Measurements from ENCODE around the gene HIC2. TPM values are rescaled to one million over a fixed set of nuclear protein-coding genes. Genes with fewer than 3 reads are reported as not detected.
"Not testable (repeated sequence)": the region's sequence is repeated elsewhere in the genome, so short reads cannot be mapped to it uniquely, and the experiment has no call there.

The HIC2 gene
- total RNA-seq, 1 donor = 1.4 TPM

- Histone ChIP-seq H3K9me3 (ENCODE audit: low read depth, low read length) (no peaks in the 10 kb centered on the region), H3K4me3 (ENCODE audit: insufficient read depth, low read length) (no peak overlapping the region), H3K79me2 (ENCODE audit: insufficient read depth, low read length) (no peaks in the 10 kb centered on the region), H3K4me1 (ENCODE audit: insufficient read depth, low read length) (no peaks in the 10 kb centered on the region), H3K36me3 (ENCODE audit: insufficient read depth, low read length) (no peaks in the 10 kb centered on the region), H4K20me1 (ENCODE audit: insufficient read depth, low read length) (no peaks in the 10 kb centered on the region), H3K27ac (ENCODE audit: low read depth, low read length) (no peak overlapping the region), H3K4me2 (ENCODE audit: insufficient read depth, low read length) (no peak overlapping the region), H3K27me3 (ENCODE audit: insufficient read depth, low read length) (no peaks in the 10 kb centered on the region), H2AFZ (ENCODE audit: low read length) (no peak overlapping the region)
- no peak for DNase-seq (ENCODE audit: insufficient read length, low spot score, missing footprints)
- TF ChIP-seq CTCF (IDR thresholded peaks at IDR 0.05; ENCODE audit: extremely low read depth, low read depth, low read length) = no peak
These were observed 38.3 kb downstream of the HIC2 start for GRCh38 chr22:21455334-21456089.

GRCh38 chr22:21457023-21457787 is 40.0 kb downstream of the HIC2 start:
- Histone ChIP-seq H3K4me3 (ENCODE audit: insufficient read depth, low read length) (no peak overlapping the region), H3K9me3 (ENCODE audit: low read depth, low read length) (no peaks in the 10 kb centered on the region), H3K27me3 (ENCODE audit: insufficient read depth, low read length) (no peaks in the 10 kb centered on the region), H3K27ac (ENCODE audit: low read depth, low read length) (no peak overlapping the region), H3K4me1 (ENCODE audit: insufficient read depth, low read length) (no peaks in the 10 kb centered on the region), H3K4me2 (ENCODE audit: insufficient read depth, low read length) (no peak overlapping the region), H3K79me2 (ENCODE audit: insufficient read depth, low read length) (no peaks in the 10 kb centered on the region), H3K36me3 (ENCODE audit: insufficient read depth, low read length) (no peaks in the 10 kb centered on the region), H2AFZ (ENCODE audit: low read length) (no peak overlapping the region), H4K20me1 (ENCODE audit: insufficient read depth, low read length) (no peaks in the 10 kb centered on the region)
- no peak for TF ChIP-seq CTCF (IDR thresholded peaks at IDR 0.05; ENCODE audit: extremely low read depth, low read depth, low read length)
- DNase-seq (ENCODE audit: insufficient read length, low spot score, missing footprints) = no peak

GRCh38 chr22:21462672-21463071 is 45.5 kb downstream of the HIC2 start:
- not testable (repeated sequence) for DNase-seq (ENCODE audit: insufficient read length, low spot score, missing footprints); H3K79me2 ChIP-seq (ENCODE audit: insufficient read depth, low read length); H4K20me1 ChIP-seq (ENCODE audit: insufficient read depth, low read length); H2AFZ ChIP-seq (ENCODE audit: low read length); H3K9me3 ChIP-seq (ENCODE audit: low read depth, low read length); H3K27ac ChIP-seq (ENCODE audit: low read depth, low read length); H3K4me1 ChIP-seq (ENCODE audit: insufficient read depth, low read length); H3K4me3 ChIP-seq (ENCODE audit: insufficient read depth, low read length); H3K4me2 ChIP-seq (ENCODE audit: insufficient read depth, low read length); H3K36me3 ChIP-seq (ENCODE audit: insufficient read depth, low read length); H3K27me3 ChIP-seq (ENCODE audit: insufficient read depth, low read length)

DNA sequence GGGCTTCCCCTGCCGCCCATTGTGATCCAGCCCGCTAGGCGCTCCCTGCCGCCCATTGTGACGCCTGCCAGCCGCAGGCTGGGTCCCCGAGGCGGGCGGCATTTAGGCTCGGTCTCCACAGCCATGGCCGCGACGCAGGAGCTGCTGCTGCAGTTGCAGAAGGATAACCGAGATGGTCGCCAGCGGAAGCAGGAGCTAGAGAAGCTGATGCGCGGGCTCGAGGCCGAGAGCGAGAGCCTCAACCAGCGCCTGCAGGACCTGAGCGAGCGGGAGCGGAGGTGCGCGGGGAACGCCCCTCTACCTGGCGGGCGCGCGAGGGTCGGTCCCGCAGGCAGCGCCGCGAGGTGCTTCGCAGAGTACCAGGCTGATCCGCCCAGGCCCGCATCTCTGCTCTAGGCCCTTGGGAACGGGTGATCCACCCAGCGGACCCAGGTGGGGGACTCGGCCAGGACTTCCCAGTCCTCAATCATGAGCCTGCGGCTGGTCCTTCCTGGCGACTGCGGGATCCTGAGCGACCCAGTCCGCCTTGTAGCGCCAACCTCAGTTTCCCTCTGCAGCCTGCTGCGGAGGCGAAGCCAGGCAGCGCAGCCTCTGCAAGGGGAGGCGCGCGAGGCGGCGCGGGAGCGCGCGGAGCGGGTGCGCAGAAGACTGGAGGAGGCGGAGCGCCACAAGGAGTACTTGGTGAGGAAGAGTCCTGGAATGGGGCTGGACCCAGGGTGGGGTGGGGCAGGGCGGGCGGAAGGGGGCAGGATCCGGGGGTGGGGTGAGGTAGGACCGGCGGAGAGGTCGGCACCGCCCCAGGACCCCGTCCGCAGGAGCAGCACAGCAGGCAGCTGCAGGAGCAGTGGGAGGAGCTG is 50.4 kb downstream of the HIC2 start, which contains the start of gene TMEM191C:
Gene TMEM191C, plus strand, starts transcription at position 51 of the 857 bp plus-strand sequence. Its CDS starts 73 bp downstream, at position 124.
- H4K20me1 ChIP-seq (ENCODE audit: insufficient read depth, low read length); H3K27ac ChIP-seq (ENCODE audit: low read depth, low read length); H3K4me1 ChIP-seq (ENCODE audit: insufficient read depth, low read length); H2AFZ ChIP-seq (ENCODE audit: low read length); H3K9me3 ChIP-seq (ENCODE audit: low read depth, low read length); DNase-seq (ENCODE audit: insufficient read length, low spot score, missing footprints); H3K36me3 ChIP-seq (ENCODE audit: insufficient read depth, low read length); H3K79me2 ChIP-seq (ENCODE audit: insufficient read depth, low read length); H3K4me2 ChIP-seq (ENCODE audit: insufficient read depth, low read length); H3K27me3 ChIP-seq (ENCODE audit: insufficient read depth, low read length): not testable (repeated sequence)
- peak within 1 kb of the TSS; percentile 52 for H3K4me3 ChIP-seq (ENCODE audit: insufficient read depth, low read length)

DNA sequence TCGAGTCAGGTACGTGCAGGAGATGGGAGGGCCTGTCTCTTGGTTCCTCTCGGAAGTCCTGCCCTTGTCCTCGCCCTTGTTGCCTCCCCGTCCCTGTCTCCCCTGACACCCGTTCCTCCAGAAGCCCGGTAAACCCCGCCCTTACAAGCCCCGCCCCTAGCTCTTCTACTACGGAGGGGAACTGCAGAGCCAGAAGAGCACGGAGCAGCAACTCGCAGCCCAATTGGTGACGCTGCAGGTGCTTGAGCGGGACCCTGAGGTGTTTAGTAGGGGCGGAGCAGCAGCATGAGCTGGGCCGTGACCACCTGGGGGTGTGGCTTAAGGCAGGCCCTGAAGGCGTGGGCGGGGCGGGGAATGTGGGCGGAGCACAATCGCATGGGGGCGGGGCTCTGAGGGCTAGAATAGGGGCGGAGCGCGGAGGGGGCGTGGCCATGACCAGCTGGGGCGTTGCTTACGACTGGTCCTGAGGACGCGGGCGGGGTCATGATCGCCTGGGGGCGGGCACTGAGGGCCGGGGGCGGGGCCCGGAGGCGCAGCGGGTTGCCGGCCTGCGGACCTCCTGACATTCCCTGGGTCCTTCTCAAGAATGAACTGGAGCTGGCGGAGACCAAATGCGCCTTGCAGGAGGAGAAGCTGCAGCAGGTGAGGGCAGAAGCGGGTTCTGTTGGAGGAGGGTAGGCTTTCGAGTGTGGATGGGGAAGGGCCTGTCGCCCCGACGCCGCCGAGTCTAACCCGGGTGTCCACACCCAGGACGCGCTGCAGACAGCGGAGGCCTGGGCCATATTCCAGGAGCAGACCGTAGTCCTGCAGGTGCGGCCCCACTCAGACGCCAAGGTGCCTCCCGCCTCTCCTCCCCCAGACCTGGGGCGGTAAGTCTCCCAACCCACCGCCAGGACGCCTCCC is 51.3 kb downstream of the HIC2 start:
- H3K4me2 ChIP-seq (ENCODE audit: insufficient read depth, low read length); DNase-seq (ENCODE audit: insufficient read length, low spot score, missing footprints); H3K79me2 ChIP-seq (ENCODE audit: insufficient read depth, low read length); H2AFZ ChIP-seq (ENCODE audit: low read length); H3K4me1 ChIP-seq (ENCODE audit: insufficient read depth, low read length); H3K27ac ChIP-seq (ENCODE audit: low read depth, low read length); H3K27me3 ChIP-seq (ENCODE audit: insufficient read depth, low read length); H3K9me3 ChIP-seq (ENCODE audit: low read depth, low read length); H4K20me1 ChIP-seq (ENCODE audit: insufficient read depth, low read length); H3K36me3 ChIP-seq (ENCODE audit: insufficient read depth, low read length): not testable (repeated sequence)
- peak overlapping the region; percentile 52 for H3K4me3 ChIP-seq (ENCODE audit: insufficient read depth, low read length)

- not testable (repeated sequence) for H3K4me3 ChIP-seq (ENCODE audit: insufficient read depth, low read length); H2AFZ ChIP-seq (ENCODE audit: low read length); H3K36me3 ChIP-seq (ENCODE audit: insufficient read depth, low read length); H3K79me2 ChIP-seq (ENCODE audit: insufficient read depth, low read length); H4K20me1 ChIP-seq (ENCODE audit: insufficient read depth, low read length); H3K27me3 ChIP-seq (ENCODE audit: insufficient read depth, low read length); H3K4me2 ChIP-seq (ENCODE audit: insufficient read depth, low read length); H3K27ac ChIP-seq (ENCODE audit: low read depth, low read length); DNase-seq (ENCODE audit: insufficient read length, low spot score, missing footprints); H3K4me1 ChIP-seq (ENCODE audit: insufficient read depth, low read length); H3K9me3 ChIP-seq (ENCODE audit: low read depth, low read length)
These were observed 52.2 kb downstream of the HIC2 start for GRCh38 chr22:21469097-21469994.

Measured in osteoblast (primary cell).